Activated T-cell treated with anti-CD3 and anti-CD28 coated beads for 4 hours (primary cell): ENCODE results near the gene CTSD.
"Not testable (repeated sequence)": the region's sequence is repeated elsewhere in the genome, so short reads cannot be mapped to it uniquely, and the experiment has no call there.

Source experiments
- DNase-seq: peaks from one replicate; pipeline ENCODE4 v3.0.0-alpha.2; 2020

Gene CTSD

GRCh38 chr11:1763796-1764661 is at the start of gene CTSD:
Gene CTSD, minus strand, starts transcription at chr11:1763927. Its CDS starts 68 bp downstream, at chr11:1763859.
- DNase-seq: peak; percentile 83

GRCh38 chr11:1813356-1813755 is 49.6 kb upstream of the CTSD start:
- not testable (repeated sequence) for DNase-seq

GRCh38 chr11:1812801-1813200 is 49.1 kb upstream of the CTSD start:
- no peak for DNase-seq

- no peak for DNase-seq
Observed at GRCh38 chr11:1812274-1812673, 48.5 kb upstream of the CTSD start.

DNA sequence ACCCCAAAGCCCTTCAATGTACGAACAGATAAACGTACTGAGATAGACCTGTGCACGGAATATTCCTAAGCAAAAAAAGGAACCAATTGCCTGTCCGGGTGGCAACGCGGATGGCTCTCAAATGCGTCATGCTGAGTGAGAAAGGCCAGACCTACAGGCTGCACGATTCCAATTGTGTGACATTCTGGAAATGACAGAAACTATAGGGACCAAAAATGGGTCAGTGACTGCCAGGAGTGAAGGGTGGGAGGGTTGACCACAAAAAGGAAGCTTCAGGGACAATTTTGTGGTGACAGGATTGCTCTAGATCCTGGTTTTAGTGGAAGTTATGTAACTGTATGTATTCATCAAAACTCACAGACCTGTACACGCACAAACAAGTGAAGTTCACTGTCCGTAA is 47.0 kb upstream of the CTSD start:
- no peak for DNase-seq

DNA sequence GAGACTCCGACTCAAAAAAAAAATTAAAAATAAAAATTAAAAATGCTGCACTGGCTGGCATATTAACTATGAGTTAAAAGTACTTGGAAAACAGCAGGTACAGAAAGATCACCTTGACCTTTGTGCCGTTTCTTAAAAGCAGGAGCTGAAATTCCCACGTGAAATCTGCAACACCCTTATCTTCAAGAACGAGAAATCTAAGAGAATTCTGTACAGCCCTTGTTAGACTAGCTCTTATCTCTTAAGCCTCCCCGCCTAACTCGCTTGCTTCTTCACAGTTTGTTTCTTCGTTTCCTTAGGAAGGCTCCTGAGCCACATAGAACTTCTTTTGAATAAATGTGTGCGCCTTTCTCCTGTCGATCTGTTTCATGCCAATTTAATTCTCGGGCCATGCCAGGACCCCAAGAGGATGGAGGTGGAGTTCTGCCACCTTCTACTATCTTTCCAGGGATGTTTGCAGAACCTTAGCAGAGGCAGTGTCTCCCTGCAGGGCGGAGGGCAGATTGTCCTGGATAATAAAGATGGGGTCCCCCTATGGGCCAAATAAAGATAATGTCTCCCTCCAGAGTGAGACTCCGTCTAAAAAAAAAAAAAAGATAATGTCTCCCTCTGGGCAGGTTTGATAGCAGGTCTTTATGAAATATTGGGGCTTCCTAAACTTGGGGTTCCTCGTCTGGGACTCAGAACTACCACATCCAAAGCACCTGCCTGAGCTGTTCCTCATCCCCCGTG is 43.7 kb upstream of the CTSD start:
- no peak for DNase-seq

DNA sequence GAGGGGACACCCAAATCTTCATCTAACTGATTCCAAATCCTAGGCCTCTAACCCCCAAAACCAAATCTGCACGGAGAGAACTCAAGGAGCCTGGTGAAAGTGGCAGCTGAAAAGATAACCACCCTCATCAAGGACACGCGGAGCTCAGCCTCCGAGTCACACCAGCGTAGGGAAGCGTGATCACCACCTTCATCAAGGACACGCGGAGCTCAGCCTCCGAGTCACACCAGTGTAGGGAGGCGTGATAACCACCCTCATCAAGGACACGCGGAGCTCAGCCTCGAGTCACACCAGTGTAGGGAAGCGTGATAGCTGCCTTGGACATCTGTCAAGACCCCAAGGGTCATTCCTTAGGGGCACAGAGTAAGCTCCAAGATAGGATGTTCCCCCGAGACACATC is 41.8 kb upstream of the CTSD start:
- no peak for DNase-seq

DNA sequence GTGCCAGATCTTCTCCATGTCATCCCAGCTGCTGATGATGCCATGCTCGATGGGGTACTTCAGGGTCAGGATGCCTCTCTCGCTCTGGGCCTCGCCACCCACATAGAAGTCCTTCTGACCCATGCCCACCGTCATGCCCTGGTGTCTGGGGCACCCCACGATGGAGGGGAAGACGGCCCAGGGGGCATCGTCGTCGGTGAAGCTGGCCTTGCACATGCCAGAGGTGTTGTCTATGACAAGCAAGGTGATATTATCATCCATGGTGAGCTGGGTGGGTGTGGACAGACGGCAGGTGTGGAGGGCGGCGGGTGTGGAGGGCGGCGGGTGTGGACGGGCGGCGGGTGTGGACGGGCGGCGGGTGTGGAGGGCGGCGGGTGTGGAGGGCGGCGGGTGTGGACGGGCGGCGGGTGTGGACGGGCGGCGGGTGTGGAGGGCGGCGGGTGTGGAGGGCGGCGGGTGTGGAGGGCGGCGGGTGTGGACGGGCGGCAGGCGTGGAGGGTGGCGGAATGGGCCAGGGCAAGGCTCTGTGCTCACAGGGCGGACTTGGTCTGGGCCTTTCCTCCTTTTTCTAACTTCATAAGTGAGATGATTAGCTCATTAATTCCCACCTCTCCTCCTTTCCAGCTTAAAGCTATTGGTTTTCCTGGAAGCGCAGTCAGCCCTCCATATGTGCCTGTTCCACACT is 40.2 kb upstream of the CTSD start:
- DNase-seq: not testable (repeated sequence)

DNA sequence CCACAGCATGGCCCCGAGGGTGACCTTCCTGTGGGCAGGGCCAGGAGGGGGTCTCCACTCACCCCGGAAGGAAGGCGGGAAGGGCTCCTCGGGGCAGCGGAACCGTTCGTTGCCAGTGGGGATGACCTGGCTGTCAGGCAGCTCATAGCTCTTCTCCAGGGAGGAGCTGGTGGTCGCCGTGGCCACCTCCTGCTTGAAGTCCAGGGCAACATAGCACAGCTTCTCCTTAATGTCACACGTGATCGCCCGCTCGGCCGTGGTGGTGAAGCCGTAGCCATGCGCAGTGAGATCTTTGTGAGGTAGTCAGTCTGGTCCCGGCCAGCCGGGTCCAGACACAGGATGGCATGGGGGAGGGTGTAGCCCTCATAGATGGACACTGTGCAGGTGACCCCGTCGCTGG is 39.5 kb upstream of the CTSD start:
- no peak for DNase-seq

GRCh38 chr11:1797391-1798125 is 33.8 kb upstream of the CTSD start:
- DNase-seq: no peak

DNA sequence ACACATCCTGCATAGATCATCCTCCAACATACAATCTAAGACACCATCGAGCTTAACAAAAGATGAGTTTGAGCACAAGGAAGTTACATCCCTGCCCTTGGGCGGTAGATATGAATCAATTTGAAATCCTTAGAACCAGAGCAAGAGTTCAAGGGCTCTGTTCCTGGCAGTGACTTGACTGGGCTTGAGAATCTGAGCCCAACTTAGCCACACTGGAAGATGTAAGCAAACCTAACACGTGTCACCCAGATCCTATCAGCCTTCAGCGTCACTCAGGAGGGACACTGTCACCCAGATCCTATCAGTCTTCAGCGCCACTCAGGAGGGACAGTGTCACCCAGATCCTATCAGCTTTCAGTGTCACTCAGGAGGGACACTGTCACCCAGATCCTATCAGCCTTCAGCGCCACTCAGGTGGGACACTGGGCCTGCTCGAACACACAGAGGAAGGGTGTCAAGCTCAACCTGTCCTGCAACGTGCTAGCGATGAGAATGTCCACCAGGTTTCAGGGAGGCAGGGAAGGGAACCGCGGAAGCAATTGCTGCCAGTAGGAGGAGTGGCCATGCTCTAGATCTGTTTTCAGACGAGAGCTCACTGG is 32.8 kb upstream of the CTSD start:
- no peak for DNase-seq

DNA sequence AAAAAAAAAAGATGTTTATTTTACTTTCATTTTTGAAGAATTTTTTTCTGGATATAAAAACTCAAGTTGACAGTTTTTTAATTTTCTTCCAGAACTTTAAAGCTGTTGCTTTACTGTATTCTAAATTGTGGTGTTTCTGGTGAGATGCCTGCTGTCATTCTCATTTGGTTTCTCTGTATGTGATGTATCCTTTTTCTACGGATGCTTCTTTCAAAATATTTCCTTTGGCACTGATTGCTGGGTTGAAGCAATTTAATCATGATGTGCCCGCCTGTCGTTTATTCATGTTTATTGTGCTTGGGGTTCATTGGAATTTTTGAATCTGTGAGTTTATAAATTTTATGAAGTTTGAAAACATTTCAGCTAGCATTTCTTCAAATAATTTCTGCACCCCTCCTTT is 29.4 kb upstream of the CTSD start:
- no peak for DNase-seq

- no peak for DNase-seq
Observed at GRCh38 chr11:1792461-1792860, 28.7 kb upstream of the CTSD start.

- DNase-seq: no peak
Observed at GRCh38 chr11:1791912-1792311, 28.2 kb upstream of the CTSD start.

GRCh38 chr11:1786466-1786865 is 22.7 kb upstream of the CTSD start:
- no peak for DNase-seq

DNA sequence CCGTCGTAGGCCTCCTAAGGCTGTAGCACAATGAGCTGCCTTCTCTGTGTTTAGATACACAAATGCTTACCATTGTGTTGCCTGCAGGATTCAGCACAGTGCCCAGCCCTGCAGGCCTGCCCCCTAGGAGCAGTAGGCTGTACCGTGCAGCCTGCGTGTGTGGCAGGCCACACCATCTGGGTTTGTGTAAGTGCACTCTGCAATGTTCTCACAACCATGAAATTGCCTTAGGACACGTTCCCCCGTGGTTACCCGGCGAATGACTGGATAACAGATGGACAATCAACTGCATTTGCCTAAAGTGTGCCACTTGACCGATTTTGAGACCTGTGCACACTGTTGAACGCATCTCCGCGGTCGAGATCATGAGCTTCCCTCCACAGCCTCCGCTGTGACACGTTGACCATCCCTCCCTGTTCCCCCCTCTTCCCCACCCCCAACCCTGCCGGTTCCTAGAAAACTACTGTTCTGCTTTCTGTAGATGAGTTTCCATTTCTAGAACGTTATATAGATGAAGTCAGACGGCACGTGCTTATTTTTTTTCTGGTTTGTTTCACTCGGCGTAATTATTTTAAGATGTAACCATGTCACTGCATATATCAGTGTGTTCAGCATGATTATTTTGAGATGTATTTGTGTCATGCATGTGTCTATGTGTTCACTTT is 22.2 kb upstream of the CTSD start:
- DNase-seq: no peak

DNA sequence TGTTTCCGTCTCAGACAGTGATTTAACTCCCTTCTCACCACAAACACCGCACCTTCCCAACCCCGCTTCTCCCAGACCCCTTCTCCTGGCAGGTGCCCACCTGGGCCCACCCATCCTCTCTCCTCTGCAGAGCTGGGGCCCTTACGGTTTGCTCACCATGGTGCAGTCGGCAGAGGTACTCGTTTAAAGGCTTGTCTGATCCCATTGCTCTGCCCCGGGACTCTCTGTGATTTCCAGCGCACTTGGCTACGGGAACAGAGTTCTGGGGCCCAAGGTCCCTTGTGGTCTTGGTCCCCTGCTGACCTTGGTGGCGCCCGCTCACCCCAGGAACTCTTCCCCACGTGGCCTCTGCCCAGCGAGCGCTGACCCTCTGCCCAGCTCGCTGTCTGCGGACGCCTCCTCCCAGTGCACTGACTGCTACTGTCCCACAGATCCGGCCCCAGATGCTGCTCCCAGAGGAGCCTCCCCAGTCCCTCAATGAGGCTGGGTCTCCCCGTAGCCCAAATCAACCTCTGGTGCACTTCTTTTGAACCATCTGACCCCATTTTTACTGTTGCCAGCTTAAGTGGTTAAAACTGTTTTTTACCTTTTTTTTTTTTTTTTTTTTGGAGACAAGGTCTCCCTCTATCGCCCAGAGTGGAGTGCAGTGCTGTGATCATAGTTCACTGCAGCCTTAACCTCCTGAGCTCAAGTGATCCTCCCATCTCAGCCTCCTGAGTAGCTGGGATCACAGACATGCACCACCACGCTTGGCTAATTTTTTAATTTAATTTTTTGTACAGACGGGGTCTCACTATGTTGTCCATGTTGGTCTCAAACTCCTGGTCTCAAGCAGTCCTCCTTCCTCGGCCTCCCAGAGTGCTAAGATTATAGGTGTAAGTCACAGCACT is 21.3 kb upstream of the CTSD start:
- no peak for DNase-seq

DNA sequence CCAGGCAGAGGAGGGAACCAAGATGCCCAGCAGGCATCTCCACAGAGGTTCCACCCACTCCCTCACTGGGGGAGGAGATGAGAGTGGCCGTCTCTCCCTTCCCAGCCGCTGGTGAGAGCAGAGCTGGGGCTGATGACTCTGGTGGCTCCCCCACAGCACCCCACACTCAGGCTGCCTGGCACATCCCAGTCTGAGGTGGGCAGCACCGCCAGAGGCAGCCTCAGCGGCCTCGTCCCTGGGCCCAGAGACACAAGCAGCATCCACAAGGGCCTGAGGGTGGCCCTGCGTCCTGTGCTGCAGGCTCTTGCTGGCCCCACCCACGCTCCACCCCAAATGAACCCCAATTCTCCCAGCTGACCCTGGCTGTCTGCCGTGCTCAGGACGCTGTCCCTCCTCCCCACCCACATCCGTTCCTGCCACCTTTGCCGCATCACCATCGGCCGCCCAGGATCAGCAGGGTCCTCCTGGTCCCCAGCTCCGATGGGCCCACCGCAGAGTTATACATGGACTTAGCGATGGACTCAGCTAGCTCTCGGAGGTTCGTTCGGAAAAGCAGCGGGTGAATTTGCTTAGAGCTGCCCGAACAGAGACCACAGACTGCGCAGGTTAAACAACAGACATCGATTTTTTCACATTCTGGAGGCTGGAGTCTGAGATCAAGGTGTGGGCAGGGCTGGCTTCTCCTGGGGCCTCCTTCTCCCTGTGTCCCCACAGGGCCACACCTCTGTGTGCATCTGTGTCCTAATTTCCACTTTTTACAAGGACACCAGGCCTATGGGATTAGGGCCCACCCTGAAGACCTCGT is 20.2 kb upstream of the CTSD start:
- DNase-seq: no peak

DNA sequence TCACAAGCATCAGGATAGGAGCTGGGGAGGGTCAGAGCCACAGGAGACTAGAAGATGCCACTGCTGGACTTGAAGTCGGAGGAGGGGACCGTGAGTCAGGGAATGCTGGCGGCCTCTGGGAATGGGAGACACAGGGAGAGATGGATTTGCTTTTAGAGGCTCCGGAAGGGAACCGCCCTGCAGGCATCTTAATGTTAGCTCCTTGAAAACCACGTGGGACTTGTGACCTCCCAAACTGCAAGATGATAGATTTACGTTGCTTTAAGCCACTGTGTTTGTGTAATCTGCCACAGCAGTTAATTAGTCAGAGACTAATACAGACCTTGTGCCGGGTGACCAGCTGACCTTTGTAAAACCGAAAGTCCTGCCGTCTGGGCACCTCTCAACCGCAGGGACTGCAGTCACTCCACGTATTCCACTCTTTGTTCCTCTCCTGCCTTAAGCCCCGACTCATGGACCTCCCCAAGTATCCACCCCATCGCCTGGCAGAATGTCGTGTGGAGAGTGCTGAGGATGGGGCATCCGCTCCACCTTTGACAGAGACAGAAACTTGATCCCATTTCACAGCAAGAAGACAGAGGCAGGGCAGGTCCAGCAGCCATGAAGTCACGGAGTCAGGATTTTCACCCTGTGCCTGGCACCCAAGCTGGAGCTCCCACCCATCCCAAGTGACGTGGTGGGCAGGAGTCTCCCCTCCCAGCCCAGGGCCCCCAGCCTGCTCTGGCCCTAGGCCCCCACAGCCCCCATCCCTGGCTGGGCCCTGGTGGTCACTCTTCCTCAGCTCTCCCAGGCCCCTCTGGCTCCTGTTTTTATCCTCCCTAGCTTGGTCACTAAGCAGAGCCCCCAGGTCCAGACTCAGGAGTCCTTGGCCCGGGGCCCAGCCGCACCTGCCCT is 19.4 kb upstream of the CTSD start:
- DNase-seq: no peak
